Activated T-cell treated with anti-CD3 and anti-CD28 coated beads, Interleukin-2, amount 50 U/mL, for 4 hours (primary cell): Measurements from ENCODE around the gene ENO4. TPM values are rescaled to one million over a fixed set of nuclear protein-coding genes. Genes with fewer than 3 reads are reported as not detected.

Source experiments
- total RNA-seq, 3 donors: library from RNA; stranded (reverse); gene quantifications; one replicate each; pipeline ENCODE4 v1.2.1, GENCODE V29; 2021

The ENO4 gene
- total RNA-seq, 3 donors from 2014 or later: not detected

Other genes with a start within 250 kb of the ENO4 start
- under 1 TPM in 2 of 3 donors, not detected in 1; 0.46 to 0.56 TPM for gene PNLIPRP2, start 228.5 kb upstream of the ENO4 start, total RNA-seq
- gene HSPA12A, start 106.9 kb upstream of the ENO4 start, total RNA-seq: under 1 TPM; 0.15 to 0.45 (median 0.16) TPM
- under 1 TPM; 0.13 to 0.35 (median 0.24) TPM for gene SHTN1, start 155.7 kb downstream of the ENO4 start, total RNA-seq